ENCODE measurements around the gene SLC23A2.

DNA sequence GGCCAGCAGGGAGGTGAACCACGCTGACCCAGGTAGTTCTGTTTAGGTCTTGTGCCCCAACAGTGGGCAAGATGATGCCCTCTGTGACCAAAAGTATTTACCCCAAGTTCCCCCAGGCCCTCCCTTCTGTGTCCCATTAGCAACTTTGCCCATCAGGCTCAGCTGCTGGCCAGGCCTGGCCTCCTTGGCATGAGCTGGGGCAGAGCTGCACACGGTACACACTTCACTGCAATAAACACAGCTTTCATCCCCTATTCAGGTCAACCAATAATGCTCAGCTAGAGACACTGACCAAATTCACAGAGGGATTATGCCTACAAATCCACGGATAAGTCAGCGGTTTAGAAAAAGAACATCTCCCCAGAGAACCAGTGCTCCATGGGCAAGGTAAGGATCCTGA, 103.7 kb downstream of the SLC23A2 start:
- no peak for TF ChIP-seq YY1 (IDR thresholded peaks at IDR 0.05; ENCODE audit: insufficient read depth, insufficient read length)
- no peak for TF ChIP-seq ZNF274 (IDR thresholded peaks at IDR 0.05; ENCODE audit: low read depth, low read length)
- no peak for TF ChIP-seq SUZ12 (IDR thresholded peaks at IDR 0.05; ENCODE audit: extremely low read depth, insufficient read depth, insufficient read length)

Data from NT2/D1 (cell line).